Karpas-422 (cell line): ENCODE measurements around the gene INAFM2. TPM values are rescaled to one million over a fixed set of nuclear protein-coding genes. Genes with fewer than 3 reads are reported as not detected.

Source experiments
- DNase-seq: peaks from one replicate; pipeline ENCODE4 v3.0.0-alpha.2; 2015
- H2AFZ ChIP-seq: fragments of 200-600 bp; sonication (generic); 2 replicates; pipeline ENCODE4 v1.6.1; 2014; ENCODE audit warnings: antibody characterized with exemption, low read length, mixed read lengths
- H3K27ac ChIP-seq: fragments of 200-600 bp; sonication (generic); 2 replicates; pipeline ENCODE4 v1.5.1; 2014; ENCODE audit warnings: mild to moderate bottlenecking, low read length, moderate library complexity
- H3K27me3 ChIP-seq: fragments of 200-600 bp; sonication (generic); 2 replicates; pipeline ENCODE4 v1.6.1; 2014; ENCODE audit warnings: low read length, mixed read lengths
- H3K36me3 ChIP-seq: fragments of 200-600 bp; sonication (generic); 2 replicates; pipeline ENCODE4 v1.6.1; 2014; ENCODE audit warnings: low read length, mixed read lengths; ENCODE audit not compliant: insufficient read depth
- H3K4me1 ChIP-seq: fragments of 200-600 bp; sonication (generic); 2 replicates; pipeline ENCODE4 v1.6.1; 2014; ENCODE audit warnings: mild to moderate bottlenecking, low read length, mixed read lengths
- H3K4me2 ChIP-seq: fragments of 200-600 bp; sonication (generic); 2 replicates; pipeline ENCODE4 v1.6.1; 2014; ENCODE audit warnings: low read length, low read depth, mild to moderate bottlenecking; ENCODE audit not compliant: poor library complexity, severe bottlenecking
- H3K4me3 ChIP-seq: fragments of 200-600 bp; sonication (generic); 2 replicates; pipeline ENCODE4 v1.5.1; 2014; ENCODE audit warnings: mild to moderate bottlenecking, antibody characterized with exemption, low read length, mixed read lengths
- H3K79me2 ChIP-seq: fragments of 200-600 bp; sonication (generic); 2 replicates; pipeline ENCODE4 v1.6.1; 2014; ENCODE audit warnings: mild to moderate bottlenecking, low read length, mixed read lengths
- H3K9ac ChIP-seq: fragments of 200-600 bp; sonication (generic); 2 replicates; pipeline ENCODE4 v1.6.0; 2014; ENCODE audit warnings: low read length
- H3K9me2 ChIP-seq: fragments of 200-600 bp; sonication (generic), shearing (Covaris generic); replicated peaks from 2 replicates; pipeline ENCODE4 v1.6.0; 2014; ENCODE audit warnings: mild to moderate bottlenecking, low read length, moderate library complexity; ENCODE audit not compliant: insufficient read depth
- H3K9me3 ChIP-seq: fragments of 300-700, 200-600 bp; sonication (generic); 2 replicates; pipeline ENCODE4 v1.6.1; 2014; ENCODE audit warnings: low read length, mixed read lengths
- H4K20me1 ChIP-seq: fragments of 200-600 bp; sonication (generic); 2 replicates; pipeline ENCODE4 v1.6.1; 2014; ENCODE audit warnings: mild to moderate bottlenecking, antibody characterized with exemption, low read length, low read depth; ENCODE audit not compliant: insufficient read depth
- total RNA-seq: library from RNA; depleted of rRNA; stranded (reverse); fragments of >200 nt; shearing (Covaris generic); gene quantifications from 2 replicates; pipeline ENCODE4 v1.2.3, GENCODE V29; 2014; ENCODE audit warnings: low replicate concordance

INAFM2 gene
- total RNA-seq, 1 experiment from 2014 or later, result 9.2 TPM

GRCh38 chr15:40346579-40347558 is 23.4 kb downstream of the INAFM2 start:
- no peak overlapping the region for H2AFZ ChIP-seq
- no peak overlapping the region for H3K4me3 ChIP-seq
- no peak for DNase-seq

GRCh38 chr15:40347559-40348473 is 24.3 kb downstream of the INAFM2 start:
- no peak overlapping the region for H2AFZ ChIP-seq
- H4K20me1 ChIP-seq, result no peaks in the 10 kb centered on the region
- H3K4me1 ChIP-seq, result 0 out of 2 replicates have a peak, but pooled peaks cover 2% of the 10 kb centered on the region
- no peak overlapping the region for H3K27ac ChIP-seq
- no peak overlapping the region for H3K9ac ChIP-seq
- DNase-seq, result no peak
- H3K9me3 ChIP-seq, result no peaks in the 10 kb centered on the region
- H3K79me2 ChIP-seq, result no peaks in the 10 kb centered on the region
- H3K36me3 ChIP-seq, result no peaks in the 10 kb centered on the region
- no peak overlapping the region for H3K4me2 ChIP-seq
- no peak overlapping the region for H3K4me3 ChIP-seq
- no peaks in the 10 kb centered on the region for H3K27me3 ChIP-seq
- H3K9me2 ChIP-seq, result no peaks in the 10 kb centered on the region

More at GRCh38 chr15:40346579-40347558, 23.4 kb downstream of the INAFM2 start:
- no peak overlapping the region for H3K9ac ChIP-seq
- no peaks in the 10 kb centered on the region for H3K79me2 ChIP-seq
- 0 out of 2 replicates have a peak, but pooled peaks cover 2% of the 10 kb centered on the region for H3K4me1 ChIP-seq
- H4K20me1 ChIP-seq, result no peaks in the 10 kb centered on the region
- no peaks in the 10 kb centered on the region for H3K9me2 ChIP-seq
- H3K36me3 ChIP-seq, result no peaks in the 10 kb centered on the region
- H3K4me2 ChIP-seq, result no peak overlapping the region
- no peaks in the 10 kb centered on the region for H3K27me3 ChIP-seq
- H3K27ac ChIP-seq, result no peak overlapping the region
- no peaks in the 10 kb centered on the region for H3K9me3 ChIP-seq

- Histone ChIP-seq H3K4me2 (no peak overlapping the region), H3K9ac (no peak overlapping the region), H3K4me3 (no peak overlapping the region), H3K36me3 (no peaks in the 10 kb centered on the region), H3K4me1 (0 out of 2 replicates have a peak, but pooled peaks cover 2% of the 10 kb centered on the region), H3K9me2 (no peaks in the 10 kb centered on the region), H3K27ac (no peak overlapping the region), H3K27me3 (no peaks in the 10 kb centered on the region), H2AFZ (no peak overlapping the region), H4K20me1 (no peaks in the 10 kb centered on the region), H3K9me3 (no peaks in the 10 kb centered on the region), H3K79me2 (no peaks in the 10 kb centered on the region)
- DNase-seq, result no peak
Measured at GRCh38 chr15:40348474-40348870, 25.0 kb downstream of the INAFM2 start.

GRCh38 chr15:40349163-40349562 is 25.7 kb downstream of the INAFM2 start:
- H3K4me2 ChIP-seq, result no peak overlapping the region
- no peak overlapping the region for H3K27ac ChIP-seq
- no peak overlapping the region for H3K4me3 ChIP-seq
- no peaks in the 10 kb centered on the region for H4K20me1 ChIP-seq
- no peaks in the 10 kb centered on the region for H3K9me3 ChIP-seq
- H3K27me3 ChIP-seq, result no peaks in the 10 kb centered on the region
- no peaks in the 10 kb centered on the region for H3K79me2 ChIP-seq
- H3K36me3 ChIP-seq, result no peaks in the 10 kb centered on the region
- no peaks in the 10 kb centered on the region for H3K9me2 ChIP-seq
- DNase-seq, result no peak
- no peak overlapping the region for H3K9ac ChIP-seq
- 0 out of 2 replicates have a peak, but pooled peaks cover 2% of the 10 kb centered on the region for H3K4me1 ChIP-seq
- no peak overlapping the region for H2AFZ ChIP-seq

GRCh38 chr15:40352281-40352901 is 28.9 kb downstream of the INAFM2 start:
- Histone ChIP-seq H3K27ac (no peak overlapping the region), H3K4me1 (peaks cover under 1% of the 10 kb centered on the region), H3K9ac (no peak overlapping the region), H3K27me3 (no peaks in the 10 kb centered on the region), H4K20me1 (no peaks in the 10 kb centered on the region), H3K79me2 (no peaks in the 10 kb centered on the region), H2AFZ (no peak overlapping the region), H3K4me3 (no peak overlapping the region), H3K36me3 (no peaks in the 10 kb centered on the region), H3K9me3 (no peaks in the 10 kb centered on the region), H3K9me2 (no peaks in the 10 kb centered on the region), H3K4me2 (no peak overlapping the region)
- DNase-seq, result no peak

- DNase-seq, result no peak
- no peaks in the 10 kb centered on the region for H3K9me2 ChIP-seq
- no peaks in the 10 kb centered on the region for H3K9me3 ChIP-seq
- H3K4me1 ChIP-seq, result peaks cover 10% of the 10 kb centered on the region
- no peaks in the 10 kb centered on the region for H4K20me1 ChIP-seq
- H3K79me2 ChIP-seq, result no peaks in the 10 kb centered on the region
- H3K4me3 ChIP-seq, result no peak overlapping the region
- no peak overlapping the region for H3K9ac ChIP-seq
- no peak overlapping the region for H3K27ac ChIP-seq
- H3K36me3 ChIP-seq, result no peaks in the 10 kb centered on the region
- H3K27me3 ChIP-seq, result no peaks in the 10 kb centered on the region
- no peak overlapping the region for H2AFZ ChIP-seq
- H3K4me2 ChIP-seq, result no peak overlapping the region
Measured at GRCh38 chr15:40353697-40354096, 30.2 kb downstream of the INAFM2 start.

- Histone ChIP-seq H3K27me3 (no peaks in the 10 kb centered on the region), H3K4me3 (no peak overlapping the region), H3K9ac (no peak overlapping the region), H3K9me3 (no peaks in the 10 kb centered on the region), H3K4me2 (no peak overlapping the region), H3K36me3 (no peaks in the 10 kb centered on the region), H2AFZ (no peak overlapping the region), H3K27ac (no peak overlapping the region), H4K20me1 (no peaks in the 10 kb centered on the region), H3K4me1 (peaks cover 15% of the 10 kb centered on the region), H3K79me2 (no peaks in the 10 kb centered on the region), H3K9me2 (no peaks in the 10 kb centered on the region)
- DNase-seq, result peak; percentile 56
Measured at GRCh38 chr15:40354408-40355171, 31.1 kb downstream of the INAFM2 start.
